WTC11 (cell line): ENCODE data around the gene FSHR. TPM values are rescaled to one million over a fixed set of nuclear protein-coding genes. Genes with fewer than 3 reads are reported as not detected.

Experiments
- ATAC-seq: fragments of 200-7000 bp; cut with Tn5 transposase; 2 replicates; pipeline ENCODE4 v1.10.0; 2021; ENCODE audit warnings: mild to moderate bottlenecking, moderate library complexity
- CTCF ChIA-PET: fragments of 300-600 bp; sonication (Branson Sonifier 250); formaldehyde crosslinking; loops from one replicate; lab custom pipeline; 2021; ENCODE audit warnings: antibody characterized with exemption; lab: Charles Lee
- POLR2A ChIA-PET: fragments of 350-600 bp; sonication (Branson Sonifier 250); formaldehyde crosslinking; loops from one replicate; lab custom pipeline; 2021; ENCODE audit warnings: antibody characterized with exemption; lab: Charles Lee
- DNase-seq: peaks from one replicate; pipeline ENCODE4 v3.0.0; 2021; ENCODE audit warnings: low spot score
- H3K27ac Mint-ChIP-seq: 2 replicates; pipeline ENCODE4 v1.8.0; 2021; ENCODE audit warnings: mixed read lengths
- H3K27me3 Mint-ChIP-seq: 2 replicates; pipeline ENCODE4 v1.8.0; 2021; ENCODE audit warnings: low read depth, mild to moderate bottlenecking, moderate library complexity, mixed read lengths
- H3K36me3 Mint-ChIP-seq: 2 replicates; pipeline ENCODE4 v1.8.0; 2021; ENCODE audit warnings: mixed read lengths
- H3K4me1 Mint-ChIP-seq: 2 replicates; pipeline ENCODE4 v1.8.0; 2022; ENCODE audit warnings: mixed read lengths
- H3K4me3 Mint-ChIP-seq: 2 replicates; pipeline ENCODE4 v1.8.0; 2021; ENCODE audit warnings: mild to moderate bottlenecking, moderate library complexity, mixed read lengths
- H3K9me3 Mint-ChIP-seq: 2 replicates; pipeline ENCODE4 v1.8.0; 2021; ENCODE audit warnings: mixed read lengths
- AR ChIP-seq: fragments of 250-450 bp; sonication (Bioruptor Pico); IDR thresholded peaks from 2 replicates; pipeline ENCODE4 v1.9.0; 2021; ENCODE audit warnings: mild to moderate bottlenecking
- ATF1 ChIP-seq: sonication (generic); formaldehyde crosslinking; IDR thresholded peaks from 2 replicates; pipeline ENCODE4 v1.8.1; 2023; ENCODE audit warnings: mild to moderate bottlenecking, moderate library complexity, missing genetic modification reagents
- CBFB ChIP-seq: sonication (generic); formaldehyde crosslinking; IDR thresholded peaks from 2 replicates; pipeline ENCODE4 v1.8.1; 2022; ENCODE audit warnings: mild to moderate bottlenecking, low read depth, missing genetic modification reagents
- EMX1 ChIP-seq: fragments of 250-450 bp; sonication (Bioruptor Pico); IDR thresholded peaks from 2 replicates; pipeline ENCODE4 v1.8.0; 2021; ENCODE audit warnings: mild to moderate bottlenecking
- FOXP1 ChIP-seq: sonication (generic); formaldehyde crosslinking; IDR thresholded peaks from 2 replicates; pipeline ENCODE4 v1.8.0; 2022; ENCODE audit warnings: missing genetic modification reagents, mild to moderate bottlenecking, moderate library complexity, borderline replicate concordance
- GTF2I ChIP-seq: fragments of 250-450 bp; sonication (Bioruptor Pico); conservative IDR thresholded peaks from 2 replicates; pipeline ENCODE4 v1.4.0; 2021; ENCODE audit warnings: mild to moderate bottlenecking
- KAT7 ChIP-seq: sonication (generic); formaldehyde crosslinking; IDR thresholded peaks from 2 replicates; pipeline ENCODE4 v1.8.1; 2023; ENCODE audit warnings: missing genetic modification reagents, mild to moderate bottlenecking, borderline replicate concordance
- MAX ChIP-seq: sonication (generic); formaldehyde crosslinking; IDR thresholded peaks from 2 replicates; pipeline ENCODE4 v1.8.0; 2022; ENCODE audit warnings: mild to moderate bottlenecking, missing genetic modification reagents
- NFE2L1 ChIP-seq: sonication (generic); formaldehyde crosslinking; IDR thresholded peaks from 2 replicates; pipeline ENCODE4 v1.8.1; 2023; ENCODE audit warnings: missing genetic modification reagents
- NFYB ChIP-seq: sonication (generic); formaldehyde crosslinking; conservative IDR thresholded peaks from 2 replicates; pipeline ENCODE4 v1.8.0; 2022; ENCODE audit warnings: low read depth, missing genetic modification reagents
- NR3C1 ChIP-seq: sonication (generic); formaldehyde crosslinking; conservative IDR thresholded peaks from 2 replicates; pipeline ENCODE4 v1.8.1; 2023; ENCODE audit warnings: low read depth, mild to moderate bottlenecking, missing genetic modification reagents
- PRDM15 ChIP-seq: sonication (generic); formaldehyde crosslinking; IDR thresholded peaks from 2 replicates; pipeline ENCODE4 v1.8.0; 2022; ENCODE audit warnings: missing genetic modification reagents
- RELA ChIP-seq: sonication (generic); formaldehyde crosslinking; IDR thresholded peaks from 2 replicates; pipeline ENCODE4 v1.8.1; 2022; ENCODE audit warnings: missing genetic modification reagents, mild to moderate bottlenecking, borderline replicate concordance
- RORB ChIP-seq: fragments of 250-450 bp; sonication (Bioruptor Pico); IDR thresholded peaks from 2 replicates; pipeline ENCODE4 v1.9.0; 2021; ENCODE audit warnings: mild to moderate bottlenecking
- SOX15 ChIP-seq: fragments of 250-450 bp; sonication (Bioruptor Pico); IDR thresholded peaks from 2 replicates; pipeline ENCODE4 v1.9.0; 2021; ENCODE audit warnings: mild to moderate bottlenecking
- TP53 ChIP-seq: sonication (generic); formaldehyde crosslinking; IDR thresholded peaks from 2 replicates; pipeline ENCODE4 v1.8.1; 2023; ENCODE audit warnings: mild to moderate bottlenecking, missing genetic modification reagents
- ZNF121 ChIP-seq: sonication (generic); formaldehyde crosslinking; IDR thresholded peaks from 2 replicates; pipeline ENCODE4 v1.8.0; 2023; ENCODE audit warnings: missing genetic modification reagents
- ZNF219 ChIP-seq: sonication (generic); formaldehyde crosslinking; IDR thresholded peaks from 2 replicates; pipeline ENCODE4 v1.8.0; 2023; ENCODE audit warnings: missing genetic modification reagents, mild to moderate bottlenecking, borderline replicate concordance
- ZNF232 ChIP-seq: sonication (generic); formaldehyde crosslinking; IDR thresholded peaks from 2 replicates; pipeline ENCODE4 v1.8.0; 2022; ENCODE audit warnings: mild to moderate bottlenecking, missing genetic modification reagents
- total RNA-seq: library from RNA; stranded (reverse); gene quantifications from 3 replicates; pipeline ENCODE4 v1.2.3, GENCODE V29; 2021
- TF ChIP-seq, protein P1 (sequence below): sonication (generic); formaldehyde crosslinking; IDR thresholded peaks from 2 replicates; pipeline ENCODE4 v1.8.1; 2022; ENCODE audit warnings: low read depth, missing genetic modification reagents, borderline replicate concordance

Gene FSHR
- total RNA-seq, 1 experiment from 2014 or later: not detected

GRCh38 chr2:48968011-48968410 lies 186.3 kb downstream of the FSHR start:
- CTCF ChIA-PET: no interaction called here
- no peak for ATAC-seq

More at GRCh38 chr2:48968011-48968410, 186.3 kb downstream of the FSHR start:
- H3K27me3 Mint-ChIP-seq: no peaks in the 10 kb centered on the region
- no peak overlapping the region for H3K4me3 Mint-ChIP-seq
- H3K36me3 Mint-ChIP-seq: no peaks in the 10 kb centered on the region
- DNase-seq: no peak
- no peak overlapping the region for H3K27ac Mint-ChIP-seq
- peaks cover 14% of the 10 kb centered on the region for H3K4me1 Mint-ChIP-seq
- POLR2A ChIA-PET: no interaction called here
- TF ChIP-seq, protein P1, sequence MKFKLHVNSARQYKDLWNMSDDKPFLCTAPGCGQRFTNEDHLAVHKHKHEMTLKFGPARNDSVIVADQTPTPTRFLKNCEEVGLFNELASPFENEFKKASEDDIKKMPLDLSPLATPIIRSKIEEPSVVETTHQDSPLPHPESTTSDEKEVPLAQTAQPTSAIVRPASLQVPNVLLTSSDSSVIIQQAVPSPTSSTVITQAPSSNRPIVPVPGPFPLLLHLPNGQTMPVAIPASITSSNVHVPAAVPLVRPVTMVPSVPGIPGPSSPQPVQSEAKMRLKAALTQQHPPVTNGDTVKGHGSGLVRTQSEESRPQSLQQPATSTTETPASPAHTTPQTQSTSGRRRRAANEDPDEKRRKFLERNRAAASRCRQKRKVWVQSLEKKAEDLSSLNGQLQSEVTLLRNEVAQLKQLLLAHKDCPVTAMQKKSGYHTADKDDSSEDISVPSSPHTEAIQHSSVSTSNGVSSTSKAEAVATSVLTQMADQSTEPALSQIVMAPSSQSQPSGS (CRISPR knock-in tag): no peak
- TF ChIP-seq EMX1 (CRISPR knock-in tag): no peak
- TF ChIP-seq NFE2L1 (CRISPR knock-in tag): no peak
- TF ChIP-seq MAX (CRISPR knock-in tag): no peak
- no peak for TF ChIP-seq CBFB (CRISPR knock-in tag)
- no peak for TF ChIP-seq ZNF232 (CRISPR knock-in tag)
- TF ChIP-seq NR3C1: no peak
- TF ChIP-seq ZNF219 (CRISPR knock-in tag): no peak
- no peak for TF ChIP-seq GTF2I (CRISPR knock-in tag)
- TF ChIP-seq SOX15 (CRISPR knock-in tag): no peak
- TF ChIP-seq NFYB (CRISPR knock-in tag): no peak
- no peak for TF ChIP-seq ATF1 (CRISPR knock-in tag)
- no peak for TF ChIP-seq KAT7 (CRISPR knock-in tag)
- TF ChIP-seq FOXP1 (CRISPR knock-in tag): no peak
- TF ChIP-seq ZNF121 (CRISPR knock-in tag): no peak
- no peak for TF ChIP-seq RELA (CRISPR knock-in tag)
- TF ChIP-seq RORB (CRISPR knock-in tag): no peak
- no peak for TF ChIP-seq PRDM15 (CRISPR knock-in tag)
- TF ChIP-seq AR: no peak
- no peak for TF ChIP-seq TP53 (CRISPR knock-in tag)
- peaks cover 8% of the 10 kb centered on the region for H3K9me3 Mint-ChIP-seq
